Loucy (cell line): ENCODE results near the gene PDLIM4.

ENCODE experiments used
- H2AFZ ChIP-seq: fragments of 200-600 bp; sonication (generic); 2 replicates; pipeline ENCODE4 v1.6.0; 2016; ENCODE audit warnings: antibody characterized with exemption, mild to moderate bottlenecking, low read length, moderate library complexity
- H3F3A ChIP-seq: fragments of 200-600 bp; 2 replicates; pipeline ENCODE4 v1.6.0; 2016; ENCODE audit warnings: antibody characterized with exemption, low read depth, mild to moderate bottlenecking
- H3K27me3 ChIP-seq: fragments of 200-600 bp; sonication (generic); 2 replicates; pipeline ENCODE4 v1.6.1; 2014; ENCODE audit warnings: low read length, mild to moderate bottlenecking; ENCODE audit not compliant: insufficient read depth, poor library complexity, severe bottlenecking
- H3K36me3 ChIP-seq: fragments of 200-600 bp; sonication (generic); 2 replicates; pipeline ENCODE4 v1.6.1; 2016; ENCODE audit warnings: low read length; ENCODE audit not compliant: insufficient read depth
- H3K4me1 ChIP-seq: fragments of 200-600 bp; sonication (generic); 2 replicates; pipeline ENCODE4 v1.5.1; 2014; ENCODE audit warnings: low read length, mild to moderate bottlenecking; ENCODE audit not compliant: insufficient read depth, poor library complexity, severe bottlenecking
- H3K4me2 ChIP-seq: fragments of 200-600 bp; sonication (generic); 2 replicates; pipeline ENCODE4 v1.6.0; 2014; ENCODE audit warnings: antibody characterized with exemption, low read length, low read depth, mild to moderate bottlenecking; ENCODE audit not compliant: poor library complexity, severe bottlenecking
- H3K4me3 ChIP-seq: fragments of 200-600 bp; sonication (generic); 2 replicates; pipeline ENCODE4 v1.5.1; 2014; ENCODE audit warnings: low read length, mild to moderate bottlenecking, mixed read lengths; ENCODE audit not compliant: poor library complexity, severe bottlenecking
- H3K79me2 ChIP-seq: fragments of 200-600 bp; sonication (generic); 2 replicates; pipeline ENCODE4 v1.6.1; 2014; ENCODE audit warnings: low read length; ENCODE audit not compliant: insufficient read depth
- H3K9ac ChIP-seq: fragments of 200-600 bp; sonication (generic); 2 replicates; pipeline ENCODE4 v1.6.0; 2014; ENCODE audit warnings: mild to moderate bottlenecking, low read depth, low read length, moderate library complexity; ENCODE audit not compliant: poor library complexity, severe bottlenecking
- H3K9me2 ChIP-seq: fragments of 200-600 bp; sonication (generic); replicated peaks from 2 replicates; pipeline ENCODE4 v1.6.1; 2016; ENCODE audit warnings: low read depth, low read length, mixed read lengths
- H3K9me3 ChIP-seq: fragments of 200-600 bp; sonication (generic); 2 replicates; pipeline ENCODE4 v1.6.1; 2014; ENCODE audit warnings: mild to moderate bottlenecking, antibody characterized with exemption, low read length, low read depth; ENCODE audit not compliant: insufficient read depth
- H4K20me1 ChIP-seq: fragments of 200-600 bp; sonication (generic); 2 replicates; pipeline ENCODE4 v1.6.0; 2014; ENCODE audit warnings: antibody characterized with exemption, low read length, mild to moderate bottlenecking; ENCODE audit not compliant: insufficient read depth, poor library complexity, severe bottlenecking
- CTCF ChIP-seq: fragments of 200-600 bp; sonication (generic); conservative IDR thresholded peaks from 2 replicates; pipeline ENCODE4 v1.5.1; 2014; ENCODE audit warnings: mild to moderate bottlenecking, antibody characterized with exemption, low read length
- EZH2phosphoT487 ChIP-seq: fragments of 200-600 bp; IDR thresholded peaks from 2 replicates; pipeline ENCODE4 v1.6.1; 2018; ENCODE audit warnings: antibody characterized with exemption, mild to moderate bottlenecking, moderate library complexity, borderline replicate concordance

The PDLIM4 gene

GRCh38 chr5:132223861-132224260, 33.6 kb upstream of the PDLIM4 start:
- no peak overlapping the region for H3K4me3 ChIP-seq
- H3K9me3 ChIP-seq: no peaks in the 10 kb centered on the region
- TF ChIP-seq EZH2phosphoT487 (no peak), CTCF (no peak)
- H4K20me1 ChIP-seq: no peaks in the 10 kb centered on the region
- no peaks in the 10 kb centered on the region for H3K27me3 ChIP-seq
- H3K4me1 ChIP-seq: peaks cover 7% of the 10 kb centered on the region
- H3K9ac ChIP-seq: no peak overlapping the region
- H3K4me2 ChIP-seq: no peak overlapping the region
- H3K36me3 ChIP-seq: no peaks in the 10 kb centered on the region
- no peaks in the 10 kb centered on the region for H3F3A ChIP-seq
- no peak overlapping the region for H2AFZ ChIP-seq
- no peaks in the 10 kb centered on the region for H3K79me2 ChIP-seq
- no peaks in the 10 kb centered on the region for H3K9me2 ChIP-seq

GRCh38 chr5:132224716-132225115, 32.8 kb upstream of the PDLIM4 start:
- H4K20me1 ChIP-seq: no peaks in the 10 kb centered on the region
- H3K4me2 ChIP-seq: no peak overlapping the region
- TF ChIP-seq CTCF (no peak), EZH2phosphoT487 (no peak)
- peaks cover 15% of the 10 kb centered on the region for H3K4me1 ChIP-seq
- no peaks in the 10 kb centered on the region for H3K9me2 ChIP-seq
- H3K79me2 ChIP-seq: no peaks in the 10 kb centered on the region
- no peak overlapping the region for H3K4me3 ChIP-seq
- H3K36me3 ChIP-seq: no peaks in the 10 kb centered on the region
- H3K27me3 ChIP-seq: no peaks in the 10 kb centered on the region
- H3K9me3 ChIP-seq: no peaks in the 10 kb centered on the region
- H3F3A ChIP-seq: no peaks in the 10 kb centered on the region
- H3K9ac ChIP-seq: no peak overlapping the region
- no peak overlapping the region for H2AFZ ChIP-seq

- H3K4me3 ChIP-seq: no peak overlapping the region
- H3K4me2 ChIP-seq: no peak overlapping the region
- peaks cover 21% of the 10 kb centered on the region for H3K4me1 ChIP-seq
- H3K9me2 ChIP-seq: no peaks in the 10 kb centered on the region
- no peak overlapping the region for H3K9ac ChIP-seq
- no peaks in the 10 kb centered on the region for H3K27me3 ChIP-seq
- no peaks in the 10 kb centered on the region for H4K20me1 ChIP-seq
- H3K79me2 ChIP-seq: no peaks in the 10 kb centered on the region
- no peaks in the 10 kb centered on the region for H3K9me3 ChIP-seq
- no peak for TF ChIP-seq EZH2phosphoT487
- TF ChIP-seq CTCF: no peak
- H3K36me3 ChIP-seq: no peaks in the 10 kb centered on the region
- no peaks in the 10 kb centered on the region for H3F3A ChIP-seq
- H2AFZ ChIP-seq: no peak overlapping the region
These were observed 32.1 kb upstream of the PDLIM4 start for GRCh38 chr5:132225165-132226032.
